GM12892 (cell line): Measurements from ENCODE around the gene SDHAF2.

ENCODE experiments used
- POLR2A ChIP-seq: IDR thresholded peaks from 2 replicates; pipeline ENCODE4 v1.6.1; 2011; ENCODE audit warnings: low read depth, low read length, control low read depth
- POLR2AphosphoS5 ChIP-seq: IDR thresholded peaks from 2 replicates; pipeline ENCODE4 v1.6.1; 2011; ENCODE audit warnings: low read depth, low read length, control low read depth
- TAF1 ChIP-seq: IDR thresholded peaks from 2 replicates; pipeline ENCODE4 v1.6.1; 2011; ENCODE audit warnings: low read depth, mild to moderate bottlenecking, control low read depth, low read length, borderline replicate concordance

DNA sequence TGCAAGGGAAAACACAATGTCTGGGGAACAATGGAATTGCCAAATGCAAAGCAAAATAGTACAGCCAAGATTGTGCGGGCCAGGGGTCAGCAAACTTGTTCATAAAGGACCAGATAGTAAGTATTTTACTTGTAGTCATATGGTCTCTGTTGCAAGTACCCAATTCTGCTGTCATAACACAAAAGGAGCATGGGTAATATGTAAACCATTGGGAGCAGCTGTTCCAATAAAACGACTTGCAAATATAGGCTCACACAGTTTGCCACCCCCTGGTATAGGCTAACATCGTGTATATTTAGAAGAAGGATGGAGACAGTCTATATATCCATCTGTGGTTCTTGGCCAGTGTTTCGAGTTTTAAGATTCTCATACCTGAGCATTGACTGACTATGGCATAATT, 15.6 kb downstream of the SDHAF2 start:
- TF ChIP-seq POLR2AphosphoS5 (no peak), POLR2A (no peak), TAF1 (no peak)
